Measurements from ENCODE around the gene PRKN.

The PRKN gene

DNA sequence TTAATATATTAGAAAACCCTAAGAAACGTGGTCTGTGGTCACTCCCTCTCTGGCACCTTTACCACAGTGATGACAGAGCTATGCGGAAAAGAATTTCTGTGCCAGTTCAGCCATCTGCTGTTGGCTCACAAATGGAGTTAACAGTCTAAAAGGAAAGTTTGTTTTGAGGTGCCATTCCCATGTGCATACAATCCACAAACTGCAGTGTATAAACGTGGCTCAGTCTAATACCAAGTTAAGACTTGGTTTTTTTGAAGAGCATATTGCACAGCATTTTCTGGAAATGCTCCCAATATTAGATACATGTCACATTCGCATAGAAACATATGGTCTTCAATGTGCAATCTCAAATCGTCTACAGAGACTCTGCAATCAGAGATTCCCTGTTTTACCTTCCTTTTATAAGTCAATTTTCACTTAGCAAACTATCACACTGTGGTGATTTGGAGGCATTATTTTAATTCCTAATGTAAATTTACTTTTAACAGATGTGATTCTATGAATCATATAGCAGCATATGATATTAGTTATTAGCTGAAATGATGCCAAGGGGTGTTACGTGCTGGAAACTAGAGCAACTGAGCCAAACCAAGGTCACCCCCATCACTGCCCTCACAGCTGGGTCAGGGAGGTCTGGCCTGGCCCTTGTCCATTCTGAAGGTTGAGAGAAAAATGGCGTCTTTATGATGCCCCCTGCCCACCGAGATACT is 383.5 kb downstream of the PRKN start:
- H3K36me3 ChIP-seq (ENCODE audit: control insufficient read depth in 1 of 2, insufficient read depth in 2 of 2, low read depth in 1 of 2, low read length in 2 of 2), result no peaks in the 10 kb centered on the region
- H3K27ac ChIP-seq (ENCODE audit: low read length, poor library complexity, severe bottlenecking), result no peak overlapping the region
- H4K91ac ChIP-seq (ENCODE audit: low read length), result no peak overlapping the region
- no peak overlapping the region for H2BK12ac ChIP-seq (ENCODE audit: low read length in 2 of 2)
- 82% methylated on average over 8 of the region's 8 CpGs for whole genome bisulfite sequencing
- H2BK120ac ChIP-seq (ENCODE audit: low read depth, low read length), result no peak overlapping the region
- H3K4me3 ChIP-seq (ENCODE audit: insufficient read depth in 1 of 2, low read depth in 1 of 2, low read length in 2 of 2), result peak overlapping the region in 1 of 2 experiments; percentile 56
- H3K14ac ChIP-seq (ENCODE audit: low read length in 2 of 2), result no peak overlapping the region
- no peaks in the 10 kb centered on the region for H3K79me1 ChIP-seq (replicated peaks; ENCODE audit: low read length, poor library complexity, severe bottlenecking)
- peak overlapping the region; percentile 66 for H3K9ac ChIP-seq (ENCODE audit: low read length)
- DNase-seq, result no peak
- no peak overlapping the region for H3K18ac ChIP-seq (ENCODE audit: low read depth in 1 of 2, low read length in 2 of 2)
- H4K8ac ChIP-seq (ENCODE audit: low read length), result no peak overlapping the region
- H2BK15ac ChIP-seq (ENCODE audit: low read depth, poor library complexity, severe bottlenecking), result no peak overlapping the region
- no peak overlapping the region for H2AFZ ChIP-seq (ENCODE audit: low read depth, low read length)
- no peak overlapping the region for H3K23ac ChIP-seq (ENCODE audit: low read length in 2 of 2)
- H3K4me2 ChIP-seq (ENCODE audit: low read length, poor library complexity, severe bottlenecking), result no peak overlapping the region
- no peak overlapping the region for H3K4ac ChIP-seq (ENCODE audit: low read depth in 1 of 2, low read length in 2 of 2)
- no peaks in the 10 kb centered on the region for H3K4me1 ChIP-seq (ENCODE audit: control insufficient read depth, insufficient read depth, low read depth, low read length)
- no peak overlapping the region for H2BK5ac ChIP-seq (ENCODE audit: low read depth, low read length, poor library complexity, severe bottlenecking)
- H3K27me3 ChIP-seq (ENCODE audit: control insufficient read depth in 1 of 2, insufficient read depth in 1 of 2, low read length in 2 of 2), result no peaks in the 10 kb centered on the region
- no peak overlapping the region for H2AK5ac ChIP-seq (ENCODE audit: low read length, severe bottlenecking)
- H3K9me3 ChIP-seq (ENCODE audit: control insufficient read depth, low read length), result no peaks in the 10 kb centered on the region

DNA sequence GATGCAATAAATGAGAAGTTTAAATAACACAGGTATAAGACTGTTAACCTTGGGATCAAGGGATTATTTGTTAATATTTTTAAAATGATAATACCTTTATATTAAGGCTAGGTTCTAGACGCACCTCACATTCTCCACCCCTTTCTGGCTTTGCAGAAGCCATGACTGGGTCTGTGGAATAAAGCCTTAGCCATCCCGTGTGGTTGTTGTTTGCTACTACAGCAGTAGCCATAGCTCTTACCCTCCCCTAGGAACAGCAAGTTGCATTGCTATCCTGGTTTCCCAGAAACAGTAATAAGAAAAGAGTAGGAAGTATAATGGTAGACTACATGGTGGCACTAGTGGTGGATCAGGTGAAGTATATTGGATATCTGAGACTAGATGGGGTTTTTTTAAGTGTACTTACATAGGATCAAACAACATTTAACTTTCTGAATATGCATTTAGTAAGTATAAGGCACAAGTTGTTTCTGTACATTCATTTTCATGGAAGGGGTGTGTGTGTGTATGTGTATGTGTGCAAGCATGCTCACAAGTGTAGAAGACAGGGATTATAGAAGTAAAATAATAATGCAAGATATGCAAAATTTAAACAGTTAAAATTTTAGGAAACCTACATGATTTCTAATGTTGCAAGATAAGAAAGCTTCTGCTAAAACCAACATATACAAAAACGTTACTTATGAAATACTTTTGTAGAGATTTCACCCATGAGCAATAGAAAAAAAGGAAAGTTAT is 384.2 kb downstream of the PRKN start:
- Histone ChIP-seq H3K4me1 (ENCODE audit: control insufficient read depth, insufficient read depth, low read depth, low read length) (no peaks in the 10 kb centered on the region), H2AFZ (ENCODE audit: low read depth, low read length) (no peak overlapping the region), H3K36me3 (ENCODE audit: control insufficient read depth in 1 of 2, insufficient read depth in 2 of 2, low read depth in 1 of 2, low read length in 2 of 2) (no peaks in the 10 kb centered on the region), H3K9me3 (ENCODE audit: control insufficient read depth, low read length) (no peaks in the 10 kb centered on the region), H2AK5ac (ENCODE audit: low read length, severe bottlenecking) (no peak overlapping the region), H3K14ac (ENCODE audit: low read length in 2 of 2) (no peak overlapping the region), H2BK15ac (ENCODE audit: low read depth, poor library complexity, severe bottlenecking) (no peak overlapping the region), H3K4me3 (ENCODE audit: insufficient read depth in 1 of 2, low read depth in 1 of 2, low read length in 2 of 2) (peak overlapping the region in 1 of 2 experiments; percentile 56), H4K91ac (ENCODE audit: low read length) (no peak overlapping the region), H4K8ac (ENCODE audit: low read length) (no peak overlapping the region), H3K4me2 (ENCODE audit: low read length, poor library complexity, severe bottlenecking) (no peak overlapping the region), H2BK120ac (ENCODE audit: low read depth, low read length) (no peak overlapping the region), H3K4ac (ENCODE audit: low read depth in 1 of 2, low read length in 2 of 2) (no peak overlapping the region), H3K18ac (ENCODE audit: low read depth in 1 of 2, low read length in 2 of 2) (no peak overlapping the region), H3K27ac (ENCODE audit: low read length, poor library complexity, severe bottlenecking) (no peak overlapping the region), H3K79me1 (replicated peaks; ENCODE audit: low read length, poor library complexity, severe bottlenecking) (no peaks in the 10 kb centered on the region), H3K27me3 (ENCODE audit: control insufficient read depth in 1 of 2, insufficient read depth in 1 of 2, low read length in 2 of 2) (no peaks in the 10 kb centered on the region), H2BK5ac (ENCODE audit: low read depth, low read length, poor library complexity, severe bottlenecking) (no peak overlapping the region), H3K9ac (ENCODE audit: low read length) (peak overlapping the region; percentile 66), H2BK12ac (ENCODE audit: low read length in 2 of 2) (no peak overlapping the region), H3K23ac (ENCODE audit: low read length in 2 of 2) (no peak overlapping the region)
- DNase-seq, result no peak
- 25% methylated on average over 2 of the region's 3 CpGs for WGBS

DNA sequence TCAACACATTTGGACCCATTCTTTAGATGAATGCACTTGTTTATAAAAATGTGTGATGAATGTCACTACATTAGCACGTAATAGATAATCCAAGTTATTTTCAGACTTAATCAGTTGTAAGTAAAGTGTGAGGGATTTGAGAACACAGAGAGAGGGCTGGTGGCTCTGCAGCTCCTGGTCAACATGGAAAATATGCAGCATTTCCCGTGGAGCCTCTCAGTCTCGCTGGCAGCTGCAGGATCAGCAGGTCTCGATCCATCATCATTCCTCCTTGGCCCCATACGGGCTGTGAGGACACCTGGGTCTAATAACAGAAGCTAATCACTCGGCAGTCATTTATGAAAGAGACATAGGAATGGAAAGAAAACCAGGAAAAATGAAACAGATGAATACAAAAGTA is 390.2 kb downstream of the PRKN start:
- DNase-seq, result no peak
- Histone ChIP-seq H2BK12ac (ENCODE audit: low read length in 2 of 2) (no peak overlapping the region), H3K4me2 (ENCODE audit: low read length, poor library complexity, severe bottlenecking) (no peak overlapping the region), H3K4me1 (ENCODE audit: control insufficient read depth, insufficient read depth, low read depth, low read length) (no peaks in the 10 kb centered on the region), H2BK5ac (ENCODE audit: low read depth, low read length, poor library complexity, severe bottlenecking) (no peak overlapping the region), H3K9ac (ENCODE audit: low read length) (no peak overlapping the region), H3K4ac (ENCODE audit: low read depth in 1 of 2, low read length in 2 of 2) (no peak overlapping the region), H3K27me3 (ENCODE audit: control insufficient read depth in 1 of 2, insufficient read depth in 1 of 2, low read length in 2 of 2) (no peaks in the 10 kb centered on the region), H2BK120ac (ENCODE audit: low read depth, low read length) (no peak overlapping the region), H3K79me1 (replicated peaks; ENCODE audit: low read length, poor library complexity, severe bottlenecking) (no peaks in the 10 kb centered on the region), H2AK5ac (ENCODE audit: low read length, severe bottlenecking) (no peak overlapping the region), H4K91ac (ENCODE audit: low read length) (no peak overlapping the region), H3K36me3 (ENCODE audit: control insufficient read depth in 1 of 2, insufficient read depth in 2 of 2, low read depth in 1 of 2, low read length in 2 of 2) (no peaks in the 10 kb centered on the region), H4K8ac (ENCODE audit: low read length) (no peak overlapping the region), H3K14ac (ENCODE audit: low read length in 2 of 2) (no peak overlapping the region), H2BK15ac (ENCODE audit: low read depth, poor library complexity, severe bottlenecking) (no peak overlapping the region), H3K18ac (ENCODE audit: low read depth in 1 of 2, low read length in 2 of 2) (no peak overlapping the region), H3K9me3 (ENCODE audit: control insufficient read depth, low read length) (no peaks in the 10 kb centered on the region), H2AFZ (ENCODE audit: low read depth, low read length) (no peak overlapping the region), H3K4me3 (ENCODE audit: insufficient read depth in 1 of 2, low read depth in 1 of 2, low read length in 2 of 2) (no peak overlapping the region), H3K23ac (ENCODE audit: low read length in 2 of 2) (no peak overlapping the region), H3K27ac (ENCODE audit: low read length, poor library complexity, severe bottlenecking) (no peak overlapping the region)
- WGBS, result 81% methylated on average over 5 of the region's 6 CpGs

DNA sequence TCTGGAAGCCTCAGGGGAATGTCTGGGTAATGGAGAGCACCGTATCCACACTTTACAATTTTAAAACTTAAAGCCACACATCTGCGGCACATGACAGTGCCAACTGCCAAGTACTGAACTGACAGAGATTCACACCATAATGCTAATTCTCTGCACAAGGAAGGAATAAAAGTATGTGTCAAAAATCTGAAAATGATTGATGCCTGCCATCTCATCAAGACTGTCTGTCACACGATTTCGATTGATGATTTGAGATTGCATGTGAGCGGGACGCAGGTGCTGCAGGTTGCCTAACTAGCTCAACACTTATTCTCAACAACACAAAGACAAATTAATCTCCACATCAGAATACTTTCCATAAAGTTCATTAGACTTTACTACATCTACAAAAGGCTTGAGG is 391.2 kb downstream of the PRKN start:
- no peaks in the 10 kb centered on the region for H3K79me1 ChIP-seq (replicated peaks; ENCODE audit: low read length, poor library complexity, severe bottlenecking)
- no peak overlapping the region for H4K8ac ChIP-seq (ENCODE audit: low read length)
- H3K4ac ChIP-seq (ENCODE audit: low read depth in 1 of 2, low read length in 2 of 2), result no peak overlapping the region
- no peak overlapping the region for H2BK5ac ChIP-seq (ENCODE audit: low read depth, low read length, poor library complexity, severe bottlenecking)
- H3K9ac ChIP-seq (ENCODE audit: low read length), result no peak overlapping the region
- no peaks in the 10 kb centered on the region for H3K36me3 ChIP-seq (ENCODE audit: control insufficient read depth in 1 of 2, insufficient read depth in 2 of 2, low read depth in 1 of 2, low read length in 2 of 2)
- no peak overlapping the region for H3K18ac ChIP-seq (ENCODE audit: low read depth in 1 of 2, low read length in 2 of 2)
- 93% methylated on average over 6 of the region's 6 CpGs for WGBS
- no peak overlapping the region for H3K4me3 ChIP-seq (ENCODE audit: insufficient read depth in 1 of 2, low read depth in 1 of 2, low read length in 2 of 2)
- H3K9me3 ChIP-seq (ENCODE audit: control insufficient read depth, low read length), result no peaks in the 10 kb centered on the region
- no peak overlapping the region for H3K23ac ChIP-seq (ENCODE audit: low read length in 2 of 2)
- H2BK15ac ChIP-seq (ENCODE audit: low read depth, poor library complexity, severe bottlenecking), result no peak overlapping the region
- H2AFZ ChIP-seq (ENCODE audit: low read depth, low read length), result no peak overlapping the region
- H3K27me3 ChIP-seq (ENCODE audit: control insufficient read depth in 1 of 2, insufficient read depth in 1 of 2, low read length in 2 of 2), result no peaks in the 10 kb centered on the region
- no peaks in the 10 kb centered on the region for H3K4me1 ChIP-seq (ENCODE audit: control insufficient read depth, insufficient read depth, low read depth, low read length)
- no peak overlapping the region for H3K14ac ChIP-seq (ENCODE audit: low read length in 2 of 2)
- H2AK5ac ChIP-seq (ENCODE audit: low read length, severe bottlenecking), result no peak overlapping the region
- DNase-seq, result no peak
- H2BK12ac ChIP-seq (ENCODE audit: low read length in 2 of 2), result no peak overlapping the region
- H2BK120ac ChIP-seq (ENCODE audit: low read depth, low read length), result no peak overlapping the region
- H3K27ac ChIP-seq (ENCODE audit: low read length, poor library complexity, severe bottlenecking), result no peak overlapping the region
- no peak overlapping the region for H3K4me2 ChIP-seq (ENCODE audit: low read length, poor library complexity, severe bottlenecking)
- no peak overlapping the region for H4K91ac ChIP-seq (ENCODE audit: low read length)
